Lower leg skin (tissue), 4 donors: ENCODE data around the gene ZNF410. TPM values are rescaled to one million over a fixed set of nuclear protein-coding genes. Genes with fewer than 3 reads are reported as not detected.

Experiments
- DNase-seq, 2 donors: peaks; one replicate each; pipeline ENCODE4 v3.0.0-alpha.2; 2019; ENCODE audit warnings: low spot score in 2 of 2
- H3K4me3 ChIP-seq: fragments of 200-600 bp; sonication (generic); 2 replicates; pipeline ENCODE4 v1.5.1; 2017; ENCODE audit warnings: mild to moderate bottlenecking, low read depth; ENCODE audit not compliant: poor library complexity, severe bottlenecking
- POLR2A ChIP-seq, 2 donors: fragments of 450-650 bp; IDR thresholded peaks; one replicate each; pipeline ENCODE4 v1.6.1; 2016 to 2017; ENCODE audit warnings: antibody characterized with exemption in 2 of 2, mild to moderate bottlenecking in 1 of 2, moderate library complexity in 1 of 2
- WGBS, 2 donors: methylation state at CpG; one replicate each; pipeline ENCODE4 v1.1.5; 2018; 5-methylcytosine and 5-hydroxymethylcytosine counted together
- intact Hi-C: fragments of 100-400 bp; cut with DNase I; formaldehyde crosslinking; loops from one replicate; pipeline ENCODE4 v1.15.0; 2023; ENCODE audit warnings: low total_unique reads
- total RNA-seq, 4 donors: library from RNA; depleted of rRNA; stranded (reverse); fragments of >200 nt; gene quantifications; one replicate each; pipeline ENCODE4 v1.1.0, GENCODE V29; 2016
- TF ChIP-seq, protein P1 (sequence below), 3 donors: fragments of 450-650 bp; IDR thresholded peaks; one replicate each; pipeline ENCODE4 v1.5.1; 2016; ENCODE audit warnings: antibody characterized with exemption in 3 of 3, mild to moderate bottlenecking in 3 of 3, moderate library complexity in 2 of 3

The ZNF410 gene
- total RNA-seq, 4 donors from 2014 or later: 38.7 to 55.3 (median 50.5) TPM

DNA sequence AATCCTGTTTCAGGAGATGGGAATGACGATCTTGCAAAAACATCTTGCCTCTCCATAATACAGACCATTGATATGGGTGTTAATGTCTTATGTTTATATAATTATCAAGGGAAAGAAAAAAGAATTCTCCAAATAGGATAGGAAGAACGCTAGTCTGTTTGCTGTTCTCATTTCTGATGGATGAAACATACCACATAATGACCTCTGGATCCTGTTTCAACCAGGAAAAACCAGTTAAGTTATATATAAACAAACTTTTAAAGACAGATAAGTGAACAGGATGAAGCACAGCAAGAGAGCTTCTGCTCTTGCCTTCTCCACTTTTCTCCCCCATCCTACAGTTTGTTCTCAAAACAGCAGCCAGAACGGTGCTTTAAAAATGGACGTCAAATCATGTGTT is 91.2 kb downstream of the ZNF410 start:
- TF ChIP-seq POLR2A (IDR thresholded peaks at IDR 0.05): no peak
- TF ChIP-seq, protein P1, sequence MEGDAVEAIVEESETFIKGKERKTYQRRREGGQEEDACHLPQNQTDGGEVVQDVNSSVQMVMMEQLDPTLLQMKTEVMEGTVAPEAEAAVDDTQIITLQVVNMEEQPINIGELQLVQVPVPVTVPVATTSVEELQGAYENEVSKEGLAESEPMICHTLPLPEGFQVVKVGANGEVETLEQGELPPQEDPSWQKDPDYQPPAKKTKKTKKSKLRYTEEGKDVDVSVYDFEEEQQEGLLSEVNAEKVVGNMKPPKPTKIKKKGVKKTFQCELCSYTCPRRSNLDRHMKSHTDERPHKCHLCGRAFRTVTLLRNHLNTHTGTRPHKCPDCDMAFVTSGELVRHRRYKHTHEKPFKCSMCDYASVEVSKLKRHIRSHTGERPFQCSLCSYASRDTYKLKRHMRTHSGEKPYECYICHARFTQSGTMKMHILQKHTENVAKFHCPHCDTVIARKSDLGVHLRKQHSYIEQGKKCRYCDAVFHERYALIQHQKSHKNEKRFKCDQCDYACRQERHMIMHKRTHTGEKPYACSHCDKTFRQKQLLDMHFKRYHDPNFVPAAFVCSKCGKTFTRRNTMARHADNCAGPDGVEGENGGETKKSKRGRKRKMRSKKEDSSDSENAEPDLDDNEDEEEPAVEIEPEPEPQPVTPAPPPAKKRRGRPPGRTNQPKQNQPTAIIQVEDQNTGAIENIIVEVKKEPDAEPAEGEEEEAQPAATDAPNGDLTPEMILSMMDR (IDR thresholded peaks at IDR 0.05): no peak
- no peak for DNase-seq
- WGBS, 2 donors: 66 to 91% methylated on average over 4 of the region's 4 CpGs
- intact Hi-C loops: no loop called here
- no peak overlapping the region for H3K4me3 ChIP-seq

Other genes starting within 250 kb of the ZNF410 start
- 1 to 10 TPM; 1.3 to 5.4 (median 3.1) TPM for gene DNAL1, start 241.9 kb upstream of the ZNF410 start, total RNA-seq
- 1 to 10 TPM; 4.6 to 8.5 (median 6.6) TPM for gene PNMA1, start 172.5 kb upstream of the ZNF410 start, total RNA-seq
- 10 to 100 TPM in 1 of 4 donors, 1 to 10 TPM in 3; 4.2 to 13.5 (median 8.3) TPM for gene PTGR2, start 35.0 kb upstream of the ZNF410 start, total RNA-seq
- 1 to 10 TPM; 1.7 to 3.8 (median 3.2) TPM for gene FAM161B, start 63.2 kb downstream of the ZNF410 start, total RNA-seq
- gene COQ6, start 63.4 kb downstream of the ZNF410 start, total RNA-seq: 10 to 100 TPM; 20.9 to 42.7 (median 38.7) TPM
- gene ENTPD5, start 132.4 kb downstream of the ZNF410 start, total RNA-seq: 10 to 100 TPM in 2 of 4 donors, 1 to 10 TPM in 2; 3.9 to 16.9 (median 10.8) TPM
- 1 to 10 TPM; 2.1 to 9.1 (median 3.7) TPM for gene BBOF1, start 132.5 kb downstream of the ZNF410 start, total RNA-seq
- 10 to 100 TPM; 12.7 to 37.5 (median 20.0) TPM for gene ALDH6A1, start 197.6 kb downstream of the ZNF410 start, total RNA-seq
- gene LIN52, start 198.1 kb downstream of the ZNF410 start, total RNA-seq: 1 to 10 TPM; 5.6 to 7.9 (median 5.8) TPM